ENCODE data around the gene KRT85.

GRCh38 chr12:52413782-52414345, 46.6 kb upstream of the KRT85 start:
- no peak for TF ChIP-seq CTCF (conservative IDR thresholded peaks at IDR 0.05; ENCODE audit: low read depth, low read length)
- no peak for TF ChIP-seq FOS (IDR thresholded peaks at IDR 0.05; ENCODE audit: low read depth, low read length)
- no peak for TF ChIP-seq POLR2A (IDR thresholded peaks at IDR 0.05; ENCODE audit: low read depth, low read length)
- no peak for TF ChIP-seq MAZ (IDR thresholded peaks at IDR 0.05; ENCODE audit: borderline replicate concordance, low read depth, low read length)
- TF ChIP-seq RFX5 (IDR thresholded peaks at IDR 0.05; ENCODE audit: low read depth, low read length): no peak
- TF ChIP-seq RAD21 (IDR thresholded peaks at IDR 0.05; ENCODE audit: low read length): no peak
- TF ChIP-seq SMC3 (IDR thresholded peaks at IDR 0.05; ENCODE audit: low read depth, low read length): no peak
- TF ChIP-seq CEBPB (IDR thresholded peaks at IDR 0.05; ENCODE audit: low read depth, low read length): no peak
- TF ChIP-seq NFE2L2 (IDR thresholded peaks at IDR 0.05; ENCODE audit: low read depth, low read length): no peak
- no peak for TF ChIP-seq MXI1 (IDR thresholded peaks at IDR 0.05; ENCODE audit: borderline replicate concordance, low read depth, low read length)
- no peak for TF ChIP-seq BHLHE40 (IDR thresholded peaks at IDR 0.05; ENCODE audit: low read depth, low read length)
- no peak for TF ChIP-seq USF2 (IDR thresholded peaks at IDR 0.05; ENCODE audit: low read depth, low read length)
